ENCODE measurements around the gene PLOD3.

Gene PLOD3

DNA sequence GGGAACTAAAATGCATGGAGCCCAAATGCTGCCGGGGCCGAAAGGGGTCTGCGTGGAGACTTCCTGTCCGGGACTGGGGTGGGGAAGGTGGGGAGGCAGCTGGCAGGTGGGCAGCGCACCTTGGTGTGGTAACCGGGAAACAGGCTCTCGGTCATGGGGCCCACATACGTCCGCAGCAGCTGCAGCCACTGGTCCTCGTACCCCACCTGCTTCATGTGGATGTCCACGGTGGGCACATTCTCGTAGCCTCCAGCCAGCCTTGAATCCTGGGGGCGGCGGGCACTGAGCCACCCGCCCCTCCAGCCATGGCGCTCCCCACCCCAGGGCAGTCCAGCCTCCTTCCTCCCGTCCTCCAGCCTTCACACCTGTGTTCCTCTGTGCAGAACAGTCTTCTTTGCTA, 9.9 kb downstream of the PLOD3 start:
- TF ChIP-seq TCF12 (IDR thresholded peaks at IDR 0.05; ENCODE audit: low read depth) = no peak

DNA sequence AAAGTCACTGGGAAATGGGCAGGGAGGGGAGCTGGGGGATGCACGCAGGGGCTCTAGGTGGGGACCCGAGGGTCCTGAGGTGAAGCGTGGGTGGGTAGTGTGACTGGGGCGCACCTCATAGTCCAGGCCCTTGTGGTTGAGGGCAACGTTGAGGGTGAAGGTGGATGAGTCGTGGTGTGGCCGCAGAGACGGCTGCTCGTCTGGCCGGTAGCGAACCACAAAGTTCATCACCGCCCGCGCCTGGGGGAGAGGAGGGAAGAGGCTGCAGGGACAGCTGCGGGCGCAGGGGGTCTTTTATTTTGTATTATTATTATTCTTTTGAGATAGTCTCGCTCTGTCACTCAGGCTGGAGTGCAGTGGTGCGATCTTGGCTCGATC, 10.7 kb downstream of the PLOD3 start:
- no peak for TF ChIP-seq EP300 (IDR thresholded peaks at IDR 0.05; ENCODE audit: borderline replicate concordance)
- no peak for TF ChIP-seq EGR1 (IDR thresholded peaks at IDR 0.05)

DNA sequence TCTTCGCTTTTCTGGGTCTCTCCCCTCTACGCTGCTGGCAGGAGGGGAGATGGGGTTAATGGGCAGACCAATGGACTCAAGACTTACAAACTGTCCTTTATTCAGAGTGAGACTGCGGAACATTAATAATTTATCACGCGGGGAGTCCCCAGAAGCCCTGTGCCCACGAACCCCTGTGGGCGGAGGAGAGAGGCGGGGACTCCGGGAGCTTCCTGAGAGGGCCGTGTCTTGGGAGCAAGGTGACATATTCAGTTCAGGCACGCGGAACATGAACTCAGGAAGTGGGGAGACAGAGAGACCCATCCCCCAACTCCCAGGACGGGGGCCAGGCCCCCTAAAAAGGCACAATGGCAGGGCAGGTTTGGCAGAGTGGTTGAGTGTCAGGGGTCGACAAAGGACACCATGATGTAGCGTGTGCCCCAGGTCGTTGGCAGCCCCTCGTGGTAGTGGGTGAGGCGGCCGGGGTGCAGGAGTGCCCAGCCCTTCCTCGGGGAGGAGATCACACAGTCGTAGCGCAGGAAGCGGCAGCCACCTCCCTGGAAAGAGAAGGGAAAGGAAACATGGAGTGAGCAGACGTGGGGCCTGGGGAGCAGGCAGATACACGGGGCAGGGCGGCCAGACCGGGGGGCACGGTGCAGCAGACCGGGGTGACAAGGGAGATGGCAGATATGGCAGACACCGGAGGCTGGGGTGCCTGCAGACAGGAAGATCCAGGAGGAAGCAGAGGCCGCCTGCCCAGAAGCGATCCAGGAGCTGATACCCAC, 11.3 kb downstream of the PLOD3 start:
- TF ChIP-seq CEBPB (IDR thresholded peaks at IDR 0.05) = no peak

DNA sequence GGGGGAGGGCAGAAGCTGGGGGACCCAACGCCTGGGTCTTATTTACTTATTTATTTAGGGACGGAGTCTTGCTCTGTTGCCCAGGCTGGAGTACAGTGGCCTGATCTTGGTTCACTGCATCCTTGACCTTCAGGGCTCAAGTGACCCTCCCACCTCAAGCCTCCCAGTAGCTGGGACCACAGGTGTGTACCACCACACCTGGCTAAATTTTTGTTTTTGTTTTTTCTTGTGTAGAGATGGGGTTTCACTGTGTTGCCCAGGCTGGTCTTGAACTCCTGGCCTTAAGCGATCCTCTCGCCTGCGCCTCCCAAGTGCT, 14.8 kb downstream of the PLOD3 start:
- TF ChIP-seq YY1 (IDR thresholded peaks at IDR 0.05; ENCODE audit: low read depth) = no peak
- TF ChIP-seq ZBTB7A (IDR thresholded peaks at IDR 0.05; ENCODE audit: low read depth) = no peak
- TF ChIP-seq, protein P1, sequence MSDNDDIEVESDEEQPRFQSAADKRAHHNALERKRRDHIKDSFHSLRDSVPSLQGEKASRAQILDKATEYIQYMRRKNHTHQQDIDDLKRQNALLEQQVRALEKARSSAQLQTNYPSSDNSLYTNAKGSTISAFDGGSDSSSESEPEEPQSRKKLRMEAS (IDR thresholded peaks at IDR 0.05) = no peak
- no peak for TF ChIP-seq EP300 (IDR thresholded peaks at IDR 0.05; ENCODE audit: borderline replicate concordance)
- TF ChIP-seq CEBPB (IDR thresholded peaks at IDR 0.05) = no peak

DNA sequence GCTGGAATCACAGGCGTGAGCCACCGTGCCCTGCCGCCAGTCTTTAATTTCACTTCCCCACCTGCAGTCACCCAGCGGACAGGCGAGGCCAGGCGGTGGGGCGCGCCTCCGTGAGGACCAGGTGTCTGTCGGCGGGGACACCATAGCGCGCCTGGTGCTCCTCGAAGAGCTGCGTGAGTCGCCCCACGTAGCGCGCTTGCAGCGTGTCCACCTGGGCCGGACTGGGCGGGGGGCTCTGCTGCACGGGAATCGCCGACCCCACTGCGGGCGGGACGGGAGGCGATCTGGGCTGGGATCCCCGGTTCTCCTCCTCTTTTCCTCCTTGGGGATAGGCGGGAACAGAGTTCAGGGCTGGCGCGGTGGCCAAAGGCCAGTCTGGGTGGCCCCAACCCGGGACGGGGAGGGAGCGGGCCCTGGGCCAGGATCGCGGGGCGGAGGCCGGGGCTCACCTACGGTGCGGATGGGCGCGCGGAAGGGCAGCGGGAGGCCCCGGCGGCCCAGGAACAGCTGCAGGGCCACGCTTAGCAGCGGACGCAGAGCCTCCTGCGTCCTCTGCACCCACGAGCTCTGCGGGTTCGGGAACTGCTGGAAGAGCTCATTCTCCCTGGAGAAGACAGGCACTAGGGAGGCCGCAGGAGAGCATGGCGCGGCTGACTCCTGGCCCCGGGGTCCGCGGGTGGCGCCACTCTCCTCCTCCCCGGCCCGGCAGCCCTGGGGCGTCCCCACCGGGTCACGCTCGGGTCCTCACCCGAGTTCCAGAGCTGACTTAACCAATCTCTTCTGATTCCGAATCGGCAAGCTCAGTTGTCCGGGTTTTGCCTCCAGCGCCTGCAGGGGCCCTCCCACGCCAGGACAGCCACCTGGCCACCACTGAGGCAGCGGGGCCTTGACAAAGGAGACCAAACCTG, 15.4 kb downstream of the PLOD3 start:
- no peak for TF ChIP-seq CREB1 (IDR thresholded peaks at IDR 0.05; ENCODE audit: low read depth)
- TF ChIP-seq YY1 (IDR thresholded peaks at IDR 0.05; ENCODE audit: low read depth) = no peak
- no peak for TF ChIP-seq NFIC (IDR thresholded peaks at IDR 0.05)
- TF ChIP-seq, protein P2, sequence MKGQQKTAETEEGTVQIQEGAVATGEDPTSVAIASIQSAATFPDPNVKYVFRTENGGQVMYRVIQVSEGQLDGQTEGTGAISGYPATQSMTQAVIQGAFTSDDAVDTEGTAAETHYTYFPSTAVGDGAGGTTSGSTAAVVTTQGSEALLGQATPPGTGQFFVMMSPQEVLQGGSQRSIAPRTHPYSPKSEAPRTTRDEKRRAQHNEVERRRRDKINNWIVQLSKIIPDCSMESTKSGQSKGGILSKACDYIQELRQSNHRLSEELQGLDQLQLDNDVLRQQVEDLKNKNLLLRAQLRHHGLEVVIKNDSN (IDR thresholded peaks at IDR 0.05) = no peak

DNA sequence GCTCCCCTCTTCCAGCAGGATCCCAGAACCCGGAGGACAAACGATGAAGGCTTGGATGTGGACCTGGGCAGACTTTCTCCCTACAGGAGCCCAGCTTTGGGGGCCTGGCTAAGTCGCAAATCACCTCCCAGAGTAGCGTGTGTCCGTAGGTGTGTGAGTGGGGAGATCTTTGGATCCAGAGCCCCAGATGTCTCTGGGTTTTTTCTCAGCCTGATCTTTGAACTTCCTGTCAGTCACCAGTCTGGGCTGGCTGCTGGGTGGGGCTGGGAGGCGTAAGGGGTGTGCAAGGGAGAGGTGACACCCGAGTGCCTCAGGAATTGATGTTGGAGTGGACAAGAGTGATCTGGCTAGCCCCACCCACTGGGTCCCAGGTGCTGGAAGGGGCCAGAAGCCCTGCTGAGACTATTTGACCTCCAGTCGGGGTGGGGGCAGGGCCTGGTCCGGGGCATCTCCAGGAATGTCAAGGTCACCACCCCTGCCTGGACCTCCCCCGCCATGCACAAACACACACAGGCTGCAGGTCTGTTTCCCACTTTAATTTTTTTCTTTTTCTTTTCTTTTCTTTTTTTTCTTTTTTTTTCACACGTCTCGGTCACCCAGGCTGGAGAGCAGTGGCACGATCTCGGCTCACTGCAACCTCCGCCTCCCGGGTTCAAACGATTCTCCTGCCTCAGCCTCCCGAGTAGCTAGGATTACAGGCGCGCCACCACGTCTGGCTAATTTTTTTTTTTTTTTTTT, 16.4 kb downstream of the PLOD3 start, which contains the start of gene MOGAT3:
Gene MOGAT3 (minus strand): TSS at position 175 of the 738 bp plus-strand sequence. CDS start 182 bp downstream, outside the sequence.
- TF ChIP-seq EGR1 (IDR thresholded peaks at IDR 0.05) = no peak
- TF ChIP-seq, protein P3, sequence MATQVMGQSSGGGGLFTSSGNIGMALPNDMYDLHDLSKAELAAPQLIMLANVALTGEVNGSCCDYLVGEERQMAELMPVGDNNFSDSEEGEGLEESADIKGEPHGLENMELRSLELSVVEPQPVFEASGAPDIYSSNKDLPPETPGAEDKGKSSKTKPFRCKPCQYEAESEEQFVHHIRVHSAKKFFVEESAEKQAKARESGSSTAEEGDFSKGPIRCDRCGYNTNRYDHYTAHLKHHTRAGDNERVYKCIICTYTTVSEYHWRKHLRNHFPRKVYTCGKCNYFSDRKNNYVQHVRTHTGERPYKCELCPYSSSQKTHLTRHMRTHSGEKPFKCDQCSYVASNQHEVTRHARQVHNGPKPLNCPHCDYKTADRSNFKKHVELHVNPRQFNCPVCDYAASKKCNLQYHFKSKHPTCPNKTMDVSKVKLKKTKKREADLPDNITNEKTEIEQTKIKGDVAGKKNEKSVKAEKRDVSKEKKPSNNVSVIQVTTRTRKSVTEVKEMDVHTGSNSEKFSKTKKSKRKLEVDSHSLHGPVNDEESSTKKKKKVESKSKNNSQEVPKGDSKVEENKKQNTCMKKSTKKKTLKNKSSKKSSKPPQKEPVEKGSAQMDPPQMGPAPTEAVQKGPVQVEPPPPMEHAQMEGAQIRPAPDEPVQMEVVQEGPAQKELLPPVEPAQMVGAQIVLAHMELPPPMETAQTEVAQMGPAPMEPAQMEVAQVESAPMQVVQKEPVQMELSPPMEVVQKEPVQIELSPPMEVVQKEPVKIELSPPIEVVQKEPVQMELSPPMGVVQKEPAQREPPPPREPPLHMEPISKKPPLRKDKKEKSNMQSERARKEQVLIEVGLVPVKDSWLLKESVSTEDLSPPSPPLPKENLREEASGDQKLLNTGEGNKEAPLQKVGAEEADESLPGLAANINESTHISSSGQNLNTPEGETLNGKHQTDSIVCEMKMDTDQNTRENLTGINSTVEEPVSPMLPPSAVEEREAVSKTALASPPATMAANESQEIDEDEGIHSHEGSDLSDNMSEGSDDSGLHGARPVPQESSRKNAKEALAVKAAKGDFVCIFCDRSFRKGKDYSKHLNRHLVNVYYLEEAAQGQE (IDR thresholded peaks at IDR 0.05; ENCODE audit: low read depth) = no peak
- TF ChIP-seq, protein P2 (IDR thresholded peaks at IDR 0.05) = no peak
- TF ChIP-seq NFIC (IDR thresholded peaks at IDR 0.05) = no peak
- TF ChIP-seq ZBTB7A (IDR thresholded peaks at IDR 0.05; ENCODE audit: low read depth) = no peak
- TF ChIP-seq, protein P1 (IDR thresholded peaks at IDR 0.05) = no peak
- no peak for TF ChIP-seq CEBPB (IDR thresholded peaks at IDR 0.05)
- TF ChIP-seq YY1 (IDR thresholded peaks at IDR 0.05; ENCODE audit: low read depth) = no peak

DNA sequence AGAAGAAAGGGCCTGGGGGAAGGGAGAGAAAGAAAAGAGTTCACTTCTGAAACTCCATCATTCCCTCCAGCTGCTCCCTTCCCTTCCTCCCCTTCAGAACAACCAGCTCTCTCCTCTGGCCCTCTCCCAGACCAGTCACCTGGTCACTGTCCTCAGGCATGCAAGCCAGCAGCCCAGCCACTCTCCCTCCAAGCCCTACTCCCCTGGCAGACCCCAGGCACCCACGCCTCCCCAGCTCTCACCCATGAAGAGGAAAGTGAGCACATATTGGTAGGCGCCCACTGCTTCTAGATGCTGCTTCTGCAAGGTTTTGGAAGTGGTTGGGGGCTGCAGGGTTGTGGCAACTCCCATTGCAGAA, 16.9 kb downstream of the PLOD3 start:
- no peak for TF ChIP-seq CEBPB (IDR thresholded peaks at IDR 0.05)
- no peak for TF ChIP-seq FOXM1 (IDR thresholded peaks at IDR 0.05; ENCODE audit: borderline replicate concordance, low read depth)
- no peak for TF ChIP-seq EGR1 (IDR thresholded peaks at IDR 0.05)
- no peak for TF ChIP-seq EP300 (IDR thresholded peaks at IDR 0.05; ENCODE audit: borderline replicate concordance)
- no peak for TF ChIP-seq TEAD4 (IDR thresholded peaks at IDR 0.05)
- TF ChIP-seq NFIC (IDR thresholded peaks at IDR 0.05) = no peak
- TF ChIP-seq, protein P1 (IDR thresholded peaks at IDR 0.05) = no peak
- TF ChIP-seq RAD21 (IDR thresholded peaks at IDR 0.05; ENCODE audit: low read depth) = no peak
- TF ChIP-seq TCF12 (IDR thresholded peaks at IDR 0.05; ENCODE audit: low read depth) = no peak
- no peak for TF ChIP-seq TAF1 (IDR thresholded peaks at IDR 0.05; ENCODE audit: low read depth)
- TF ChIP-seq, protein P3 (IDR thresholded peaks at IDR 0.05; ENCODE audit: low read depth) = no peak
- TF ChIP-seq, protein P2 (IDR thresholded peaks at IDR 0.05) = no peak
- no peak for TF ChIP-seq YY1 (IDR thresholded peaks at IDR 0.05; ENCODE audit: low read depth)
- no peak for TF ChIP-seq CREB1 (IDR thresholded peaks at IDR 0.05; ENCODE audit: low read depth)
- TF ChIP-seq ZBTB7A (IDR thresholded peaks at IDR 0.05; ENCODE audit: low read depth) = no peak
